SIG-M5 (cell line): ENCODE measurements around the gene TERB1.

Experiments
- DNase-seq: peaks from one replicate; lab custom pipeline; 2025; lab: John Stamatoyannopoulos, UW

TERB1 gene

DNA sequence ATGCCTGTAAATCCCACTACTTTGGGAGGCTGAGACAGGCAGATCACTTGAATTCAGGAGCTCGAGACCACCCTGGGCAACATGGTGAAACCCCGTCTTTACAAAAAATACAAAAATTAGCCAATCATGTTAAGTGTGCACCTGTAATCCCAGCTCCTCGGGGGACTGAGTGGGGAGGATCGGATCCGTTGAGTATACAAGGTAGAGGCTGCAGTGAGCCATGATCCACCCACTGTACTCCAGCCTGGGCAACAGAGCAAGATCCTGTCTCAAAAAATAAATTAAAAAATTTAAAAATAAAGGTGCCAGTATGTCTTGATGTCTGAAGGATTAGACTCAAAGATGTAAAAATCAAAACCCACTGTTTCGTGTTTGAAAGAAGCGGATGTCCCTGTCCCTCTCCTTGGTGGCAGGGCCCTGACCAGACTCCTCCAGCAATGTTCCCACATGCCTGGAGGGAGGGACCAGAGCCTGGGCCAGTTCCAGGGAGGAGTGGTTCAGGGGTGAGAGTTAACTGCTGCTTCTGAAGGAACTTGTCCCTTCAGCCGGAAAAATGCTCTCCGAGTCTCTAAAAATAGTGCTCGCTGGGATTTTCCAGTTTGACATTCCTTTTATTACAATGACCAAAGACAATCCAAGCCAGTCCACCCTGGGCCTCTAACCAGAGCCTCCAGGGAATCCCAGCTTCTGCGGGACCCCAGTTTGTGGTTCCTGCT, 95.4 kb downstream of the TERB1 start:
- no peak for DNase-seq
